HEK293 (cell line): ENCODE measurements around the gene NOL6.

Experiments used
- CTCF ChIA-PET: fragments of 350-600 bp; formaldehyde crosslinking; extraction: SDS; loops from one replicate; lab custom pipeline; 2021; ENCODE audit warnings: antibody characterized with exemption; lab: Yijun Ruan, JAX
- POLR2A ChIA-PET: fragments of 300-600 bp; formaldehyde crosslinking; extraction: SDS; loops from one replicate; lab custom pipeline; 2020; ENCODE audit warnings: antibody characterized with exemption, inconsistent platforms; lab: Yijun Ruan, JAX
- H3K27ac ChIP-seq: fragments of 200-500 bp; sonication (Bioruptor generic); 2 replicates; pipeline ENCODE4 v1.5.1; 2014; ENCODE audit warnings: low read depth, low read length, control low read depth, inconsistent platforms; ENCODE audit errors: extremely low read depth
- H3K36me3 ChIP-seq, 2 experiments: fragments of 200-500 bp in 1 of 2; sonication (Bioruptor generic) in 1 of 2; 1 replicate in 1 of 2; 2 replicates in 1 of 2; pipeline ENCODE4 v1.5.1; 2014 to 2017; ENCODE audit warnings: inconsistent platforms in 2 of 2, low read length in 2 of 2; ENCODE audit not compliant: control insufficient read depth in 2 of 2, insufficient read depth in 1 of 2
- H3K4me1 ChIP-seq: fragments of 200-500 bp; sonication (Bioruptor generic); 2 replicates; pipeline ENCODE4 v1.5.1; 2014; ENCODE audit warnings: mild to moderate bottlenecking, low read length, inconsistent platforms; ENCODE audit not compliant: control insufficient read depth, insufficient read depth
- H3K4me3 ChIP-seq: 2 replicates; pipeline ENCODE4 v1.5.1; 2011; ENCODE audit warnings: low read depth, mild to moderate bottlenecking, control low read depth, low read length, moderate library complexity
- H3K9me3 ChIP-seq: fragments of 200-500 bp; sonication (Bioruptor generic); 2 replicates; pipeline ENCODE4 v1.5.1; 2014; ENCODE audit warnings: low read depth, low read length, inconsistent platforms; ENCODE audit not compliant: control insufficient read depth, insufficient read depth
- KLF1 ChIP-seq: fragments of 450-650 bp; formaldehyde crosslinking; IDR thresholded peaks from 2 replicates; pipeline ENCODE4 v1.5.1; 2016; ENCODE audit warnings: missing biosample characterization, missing genetic modification characterization
- ZBTB7A ChIP-seq: fragments of 450-650 bp; formaldehyde crosslinking; IDR thresholded peaks from 2 replicates; pipeline ENCODE4 v1.5.1; 2016; ENCODE audit warnings: low read depth, missing biosample characterization, missing genetic modification characterization
- ZNF146 ChIP-seq: fragments of 450-650 bp; formaldehyde crosslinking; IDR thresholded peaks from 2 replicates; pipeline ENCODE4 v1.5.1; 2016; ENCODE audit warnings: missing biosample characterization, missing genetic modification characterization
- ZNF184 ChIP-seq: fragments of 450-650 bp; IDR thresholded peaks from 2 replicates; pipeline ENCODE4 v1.5.1; 2018; ENCODE audit warnings: missing biosample characterization, mild to moderate bottlenecking, missing genetic modification characterization
- ZNF266 ChIP-seq: fragments of 450-650 bp; formaldehyde crosslinking; IDR thresholded peaks from 2 replicates; pipeline ENCODE4 v1.5.1; 2016; ENCODE audit warnings: missing biosample characterization, missing genetic modification characterization, low read depth
- ZNF274 ChIP-seq, 2 experiments: fragments of 200-500 bp in 1 of 2; fragments of 450-650 bp in 1 of 2; sonication (Bioruptor generic) in 1 of 2; formaldehyde crosslinking in 1 of 2; IDR thresholded peaks; 2 replicates each; pipeline versions ENCODE4 v1.5.1 to v1.6.1; 2014 to 2016; ENCODE audit warnings: borderline replicate concordance in 1 of 2, inconsistent platforms in 1 of 2, low read length in 1 of 2, missing biosample characterization in 1 of 2, missing genetic modification characterization in 1 of 2
- ZNF366 ChIP-seq: fragments of 450-650 bp; formaldehyde crosslinking; conservative IDR thresholded peaks from 2 replicates; pipeline ENCODE4 v1.5.1; 2016; ENCODE audit warnings: missing biosample characterization, missing genetic modification characterization
- ZNF514 ChIP-seq: fragments of 450-650 bp; formaldehyde crosslinking; IDR thresholded peaks from 2 replicates; pipeline ENCODE4 v1.5.1; 2016; ENCODE audit warnings: missing biosample characterization, missing genetic modification characterization
- ZNF548 ChIP-seq: fragments of 450-650 bp; formaldehyde crosslinking; IDR thresholded peaks from 2 replicates; pipeline ENCODE4 v1.5.1; 2016; ENCODE audit warnings: missing biosample characterization, missing genetic modification characterization
- ZNF555 ChIP-seq: fragments of 450-650 bp; formaldehyde crosslinking; conservative IDR thresholded peaks from 2 replicates; pipeline ENCODE4 v1.5.1; 2017; ENCODE audit warnings: missing biosample characterization, mild to moderate bottlenecking, missing genetic modification characterization, inconsistent platforms
- ZNF624 ChIP-seq: fragments of 450-650 bp; formaldehyde crosslinking; IDR thresholded peaks from 2 replicates; pipeline ENCODE4 v1.5.1; 2017; ENCODE audit warnings: missing biosample characterization, missing genetic modification characterization
- ZNF626 ChIP-seq: fragments of 450-650 bp; sonication (Bioruptor Pico); formaldehyde crosslinking; IDR thresholded peaks from 2 replicates; pipeline ENCODE4 v1.5.1; 2018; ENCODE audit warnings: missing biosample characterization, missing genetic modification characterization, inconsistent platforms
- ZNF629 ChIP-seq: fragments of 450-650 bp; formaldehyde crosslinking; IDR thresholded peaks from 2 replicates; pipeline ENCODE4 v1.5.1; 2017; ENCODE audit warnings: missing biosample characterization, missing genetic modification characterization
- ZNF645 ChIP-seq: fragments of 450-650 bp; formaldehyde crosslinking; IDR thresholded peaks from 2 replicates; pipeline ENCODE4; 2016; ENCODE audit warnings: missing biosample characterization, missing genetic modification characterization
- ZNF660 ChIP-seq: fragments of 450-650 bp; IDR thresholded peaks from 2 replicates; pipeline ENCODE4 v1.5.1; 2018; ENCODE audit warnings: missing biosample characterization, mild to moderate bottlenecking, missing genetic modification characterization
- ZNF776 ChIP-seq: fragments of 450-650 bp; formaldehyde crosslinking; IDR thresholded peaks from 2 replicates; pipeline ENCODE4 v1.5.0; 2017; ENCODE audit warnings: missing biosample characterization, missing genetic modification characterization, borderline replicate concordance
- ZNF830 ChIP-seq: fragments of 450-650 bp; IDR thresholded peaks from 2 replicates; pipeline ENCODE4 v1.5.0; 2018; ENCODE audit warnings: missing biosample characterization, missing genetic modification characterization, low read depth, mild to moderate bottlenecking, moderate library complexity
- ZSCAN16 ChIP-seq: fragments of 450-650 bp; formaldehyde crosslinking; IDR thresholded peaks from 2 replicates; pipeline ENCODE4 v1.5.1; 2016; ENCODE audit warnings: missing biosample characterization, missing genetic modification characterization
- TF ChIP-seq, protein P1 (sequence below): fragments of 450-650 bp; formaldehyde crosslinking; IDR thresholded peaks from 2 replicates; pipeline ENCODE4 v1.5.1; 2016; ENCODE audit warnings: missing biosample characterization, missing genetic modification characterization
- TF ChIP-seq, protein P2 (sequence below): fragments of 450-650 bp; formaldehyde crosslinking; IDR thresholded peaks from 2 replicates; pipeline ENCODE4 v1.5.1; 2016; ENCODE audit warnings: missing biosample characterization, missing genetic modification characterization, low read depth

Gene NOL6

GRCh38 chr9:33471361-33471760, 2.4 kb downstream of the NOL6 start (continued):
- TF ChIP-seq ZBTB7A (tag by site-specific recombination) (no peak), ZNF555 (no peak), ZNF548 (tag by site-specific recombination) (no peak)

GRCh38 chr9:33469891-33470290, 3.8 kb downstream of the NOL6 start:
- Histone ChIP-seq H3K4me3 (no peak overlapping the region), H3K9me3 (no peaks in the 10 kb centered on the region), H3K36me3 (peaks cover 8 to 73% of the 10 kb centered on the region in 2 experiments), H3K4me1 (no peaks in the 10 kb centered on the region), H3K27ac (no peak overlapping the region)
- ChIA-PET CTCF (interaction anchor here (9.3 to 10.4 kb wide), 2 partner anchors 16 to 96 kb away, joined by 111 to 176 read pairs; partner anchors contain the start of gene AQP3), POLR2A (no interaction called here)
- TF ChIP-seq ZNF626 (tag by site-specific recombination) (no peak), ZNF624 (tag by site-specific recombination) (no peak), ZNF830 (tag by site-specific recombination) (no peak), ZBTB7A (tag by site-specific recombination) (no peak), ZNF366 (tag by site-specific recombination) (no peak), ZNF146 (no peak), ZNF266 (tag by site-specific recombination) (no peak), ZNF776 (no peak), ZNF184 (tag by site-specific recombination) (no peak), KLF1 (tag by site-specific recombination) (no peak), ZNF514 (tag by site-specific recombination) (no peak), ZSCAN16 (tag by site-specific recombination) (no peak), ZNF645 (tag by site-specific recombination) (no peak), ZNF660 (tag by site-specific recombination) (no peak), ZNF274 (IDR thresholded peaks at IDR 0.05; ENCODE audit: low read length) (no peak), ZNF274 (tag by site-specific recombination; IDR thresholded peaks at IDR 0.05; ENCODE audit: borderline replicate concordance) (no peak), ZNF629 (tag by site-specific recombination) (no peak)
- TF ChIP-seq, protein P1, sequence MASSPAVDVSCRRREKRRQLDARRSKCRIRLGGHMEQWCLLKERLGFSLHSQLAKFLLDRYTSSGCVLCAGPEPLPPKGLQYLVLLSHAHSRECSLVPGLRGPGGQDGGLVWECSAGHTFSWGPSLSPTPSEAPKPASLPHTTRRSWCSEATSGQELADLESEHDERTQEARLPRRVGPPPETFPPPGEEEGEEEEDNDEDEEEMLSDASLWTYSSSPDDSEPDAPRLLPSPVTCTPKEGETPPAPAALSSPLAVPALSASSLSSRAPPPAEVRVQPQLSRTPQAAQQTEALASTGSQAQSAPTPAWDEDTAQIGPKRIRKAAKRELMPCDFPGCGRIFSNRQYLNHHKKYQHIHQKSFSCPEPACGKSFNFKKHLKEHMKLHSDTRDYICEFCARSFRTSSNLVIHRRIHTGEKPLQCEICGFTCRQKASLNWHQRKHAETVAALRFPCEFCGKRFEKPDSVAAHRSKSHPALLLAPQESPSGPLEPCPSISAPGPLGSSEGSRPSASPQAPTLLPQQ (tag by site-specific recombination) = no peak
- TF ChIP-seq, protein P2, sequence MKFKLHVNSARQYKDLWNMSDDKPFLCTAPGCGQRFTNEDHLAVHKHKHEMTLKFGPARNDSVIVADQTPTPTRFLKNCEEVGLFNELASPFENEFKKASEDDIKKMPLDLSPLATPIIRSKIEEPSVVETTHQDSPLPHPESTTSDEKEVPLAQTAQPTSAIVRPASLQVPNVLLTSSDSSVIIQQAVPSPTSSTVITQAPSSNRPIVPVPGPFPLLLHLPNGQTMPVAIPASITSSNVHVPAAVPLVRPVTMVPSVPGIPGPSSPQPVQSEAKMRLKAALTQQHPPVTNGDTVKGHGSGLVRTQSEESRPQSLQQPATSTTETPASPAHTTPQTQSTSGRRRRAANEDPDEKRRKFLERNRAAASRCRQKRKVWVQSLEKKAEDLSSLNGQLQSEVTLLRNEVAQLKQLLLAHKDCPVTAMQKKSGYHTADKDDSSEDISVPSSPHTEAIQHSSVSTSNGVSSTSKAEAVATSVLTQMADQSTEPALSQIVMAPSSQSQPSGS (tag by site-specific recombination) = no peak
